Measurements from ENCODE around the gene ZNF567.

The ZNF567 gene

DNA sequence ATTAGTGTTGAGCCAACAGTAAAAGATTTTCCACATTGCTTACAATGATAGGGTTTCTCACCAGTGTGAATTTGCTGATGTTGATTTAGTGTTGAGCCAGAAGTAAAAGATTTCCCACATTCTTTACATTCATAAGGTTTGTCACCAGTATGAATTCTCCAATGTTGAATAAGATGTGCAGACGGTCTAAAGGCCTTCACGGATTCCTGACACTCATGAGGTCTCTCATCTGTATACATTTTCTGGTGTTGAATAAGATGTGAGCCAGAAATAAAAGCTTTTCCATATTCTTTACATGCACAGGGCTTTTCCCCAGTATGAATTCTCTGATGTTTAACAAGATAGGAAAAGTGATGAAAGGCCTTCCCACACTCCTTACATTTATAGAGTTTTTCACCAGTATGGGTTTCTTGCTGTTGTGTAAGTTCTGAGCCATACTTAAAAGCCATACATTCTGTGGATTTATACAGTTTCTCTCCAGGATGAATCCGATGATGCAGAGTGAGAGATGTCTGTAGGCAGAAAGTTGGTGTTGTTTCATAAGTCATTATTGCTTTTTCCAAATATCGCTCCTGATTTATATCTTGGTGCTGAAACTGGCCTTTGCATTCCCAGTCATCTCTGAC is 62.8 kb downstream of the ZNF567 start:
- no peak for DNase-seq (ENCODE audit: low spot score)
